GM21723 (cell line): ENCODE measurements around the gene FRS3.

Experiments
- ATAC-seq: cut with Tn5 transposase; IDR thresholded peaks from one replicate; pipeline ENCODE4 v1.9.1; 2021; ENCODE audit warnings: mild to moderate bottlenecking, moderate library complexity; ENCODE audit not compliant: unreplicated experiment

The FRS3 gene

DNA sequence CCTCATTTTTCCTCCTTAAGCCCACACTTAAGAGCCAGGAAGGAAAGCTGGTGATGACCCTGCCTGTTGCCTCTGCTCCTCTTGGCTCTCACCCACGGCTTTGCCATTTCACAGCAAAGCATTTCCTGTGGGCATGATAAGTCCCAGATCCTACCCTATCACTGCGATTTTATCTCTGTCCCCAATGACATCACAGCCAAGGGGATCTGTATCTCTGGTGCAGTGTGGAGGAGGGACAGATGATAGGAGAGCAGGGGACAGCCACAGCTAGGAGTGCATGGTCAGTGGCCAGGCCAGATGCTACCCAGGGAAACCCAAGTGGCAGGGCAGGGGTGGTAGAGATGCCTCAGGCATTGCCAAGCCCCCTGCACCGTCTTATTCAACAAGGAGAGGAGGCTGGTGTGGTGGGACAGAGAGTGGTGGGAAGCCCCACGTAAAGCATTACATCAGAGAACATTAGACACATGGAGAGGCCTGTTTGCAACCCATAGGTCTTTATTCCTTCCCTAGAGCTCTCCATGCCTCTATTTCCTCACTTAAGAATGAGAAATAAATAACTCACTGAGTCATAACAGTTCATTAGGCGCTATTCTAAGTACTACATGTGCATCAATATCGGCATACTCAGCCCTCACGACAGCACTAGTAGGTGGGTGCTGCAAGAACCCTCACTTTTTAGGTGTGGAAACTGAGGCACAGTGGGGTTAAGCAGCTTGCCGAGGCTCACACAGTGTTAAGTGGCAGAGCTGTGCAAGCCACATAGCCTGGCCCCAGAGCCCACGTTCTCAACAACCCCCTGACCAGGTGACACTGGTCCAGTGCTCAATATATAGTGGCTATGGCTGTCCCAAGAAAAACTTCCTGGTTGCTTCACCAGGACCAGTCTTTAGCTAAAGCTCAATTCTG lies 48.9 kb downstream of the FRS3 start:
- ATAC-seq = no peak

DNA sequence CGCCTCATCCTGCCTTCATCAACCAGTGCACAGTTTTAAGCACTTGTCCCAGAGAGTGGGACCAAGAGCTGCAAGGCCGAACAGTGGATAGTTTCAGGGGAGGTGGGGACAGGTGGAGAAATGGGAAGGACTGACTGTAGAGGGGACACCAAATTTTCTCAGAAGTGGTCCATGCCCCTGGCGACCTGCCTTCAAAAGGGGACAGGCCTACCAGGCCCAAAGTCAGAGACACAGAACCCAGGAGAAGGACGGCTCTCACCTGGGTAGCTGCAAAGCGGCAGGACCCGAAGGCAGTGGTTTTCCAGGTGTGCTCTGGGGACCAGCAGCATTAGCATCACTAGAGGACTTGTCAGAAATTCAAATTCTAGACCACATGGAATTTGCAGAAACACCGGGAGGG lies 50.1 kb downstream of the FRS3 start:
- no peak for ATAC-seq

DNA sequence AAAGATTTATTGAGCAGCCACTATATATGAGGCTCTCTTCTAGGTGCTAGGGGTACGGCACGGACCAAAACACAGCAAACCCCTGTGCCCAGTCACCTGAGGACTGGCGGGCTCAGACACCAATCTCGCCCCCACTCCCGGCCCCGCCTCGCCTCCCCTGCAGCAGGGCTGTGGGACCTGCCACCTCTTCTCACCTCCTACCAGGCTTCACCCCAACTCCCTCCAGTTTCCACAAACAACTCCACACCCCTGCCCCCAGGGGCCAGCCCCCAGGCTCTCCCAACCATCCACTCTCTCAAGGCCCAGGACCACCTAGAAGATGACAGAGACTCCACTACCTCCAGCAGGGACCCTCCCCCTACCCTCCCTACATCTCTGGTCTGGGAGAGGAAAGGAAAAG lies 50.7 kb downstream of the FRS3 start:
- ATAC-seq = no peak

DNA sequence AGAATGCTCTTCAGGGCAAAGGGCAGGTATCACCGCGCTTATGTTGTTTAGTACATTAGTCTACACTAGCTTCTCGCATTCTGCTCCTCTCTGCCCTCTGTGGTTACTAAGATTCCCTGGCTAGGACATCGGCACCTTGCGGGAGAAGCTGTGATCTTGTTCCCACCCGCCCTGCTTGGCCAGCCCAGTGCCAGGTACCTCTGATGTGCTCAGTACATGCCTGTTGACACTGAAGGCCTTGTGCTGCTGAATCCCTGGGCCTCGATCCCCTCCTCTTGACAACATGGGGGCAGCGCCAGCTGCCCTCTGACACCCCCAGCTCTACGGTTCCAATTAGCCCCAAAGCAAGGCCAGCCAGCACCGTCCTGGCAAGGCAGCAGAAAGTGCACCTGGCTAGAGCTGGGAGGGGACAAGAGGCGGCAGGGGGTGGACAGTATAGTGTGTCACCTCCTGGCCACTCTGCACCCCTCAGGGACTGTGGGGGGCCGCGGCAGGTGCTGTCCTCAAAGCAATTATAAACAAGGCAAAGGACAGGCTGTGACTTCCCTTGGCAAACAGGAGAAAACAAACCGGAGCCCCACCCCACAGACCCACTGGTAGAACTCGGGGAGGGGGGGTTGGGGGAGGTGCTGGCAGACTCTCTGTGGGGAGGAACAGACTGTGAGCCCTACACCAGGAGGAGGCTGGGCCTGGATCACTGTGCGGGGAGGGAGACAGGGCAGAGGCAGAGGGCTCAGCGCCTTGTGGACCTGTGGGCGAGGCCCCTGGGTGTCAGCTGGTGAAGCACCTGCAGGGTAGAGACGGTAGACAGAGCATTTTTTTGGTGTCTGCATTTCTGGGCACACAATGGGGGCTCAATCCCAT lies 51.4 kb downstream of the FRS3 start:
- ATAC-seq = no peak

DNA sequence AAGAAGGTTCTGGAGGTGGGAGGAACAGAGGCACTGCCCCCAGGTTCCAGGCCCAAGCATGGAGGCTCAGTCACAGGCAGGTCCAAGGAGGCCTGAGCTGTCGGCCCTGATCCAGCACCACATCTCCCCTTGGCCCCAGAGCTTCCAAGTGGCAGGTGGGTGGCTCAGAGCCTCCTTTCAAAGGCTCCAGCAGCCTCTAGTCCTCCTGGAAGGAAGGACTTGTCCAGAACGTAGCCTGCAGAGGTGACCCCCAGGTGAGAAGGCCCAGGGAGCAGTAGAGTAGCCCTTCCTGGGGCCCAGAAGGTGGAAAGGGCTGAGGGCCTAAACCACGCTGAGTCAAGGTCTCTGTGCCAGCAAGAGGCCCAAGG lies 52.0 kb downstream of the FRS3 start:
- ATAC-seq = no peak

DNA sequence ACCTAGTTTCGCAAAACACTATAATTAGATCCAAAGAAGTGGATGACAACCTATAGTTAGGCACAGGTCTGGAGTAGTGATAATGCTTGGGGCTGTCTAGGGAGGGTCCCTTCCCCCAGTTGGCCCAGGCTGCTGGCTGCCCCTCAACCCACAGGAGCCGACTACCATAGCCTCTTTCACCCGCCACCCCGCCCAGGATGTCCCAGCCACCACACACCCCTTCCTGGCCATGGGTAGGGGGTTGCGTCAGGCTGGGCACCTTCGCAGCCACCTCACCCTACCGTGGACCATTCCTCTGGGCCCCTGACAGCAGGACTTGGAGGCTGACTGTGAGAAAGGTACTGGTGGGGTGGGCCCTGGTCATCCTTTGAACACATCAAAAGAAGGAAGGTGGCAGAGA lies 52.8 kb downstream of the FRS3 start:
- ATAC-seq = no peak

DNA sequence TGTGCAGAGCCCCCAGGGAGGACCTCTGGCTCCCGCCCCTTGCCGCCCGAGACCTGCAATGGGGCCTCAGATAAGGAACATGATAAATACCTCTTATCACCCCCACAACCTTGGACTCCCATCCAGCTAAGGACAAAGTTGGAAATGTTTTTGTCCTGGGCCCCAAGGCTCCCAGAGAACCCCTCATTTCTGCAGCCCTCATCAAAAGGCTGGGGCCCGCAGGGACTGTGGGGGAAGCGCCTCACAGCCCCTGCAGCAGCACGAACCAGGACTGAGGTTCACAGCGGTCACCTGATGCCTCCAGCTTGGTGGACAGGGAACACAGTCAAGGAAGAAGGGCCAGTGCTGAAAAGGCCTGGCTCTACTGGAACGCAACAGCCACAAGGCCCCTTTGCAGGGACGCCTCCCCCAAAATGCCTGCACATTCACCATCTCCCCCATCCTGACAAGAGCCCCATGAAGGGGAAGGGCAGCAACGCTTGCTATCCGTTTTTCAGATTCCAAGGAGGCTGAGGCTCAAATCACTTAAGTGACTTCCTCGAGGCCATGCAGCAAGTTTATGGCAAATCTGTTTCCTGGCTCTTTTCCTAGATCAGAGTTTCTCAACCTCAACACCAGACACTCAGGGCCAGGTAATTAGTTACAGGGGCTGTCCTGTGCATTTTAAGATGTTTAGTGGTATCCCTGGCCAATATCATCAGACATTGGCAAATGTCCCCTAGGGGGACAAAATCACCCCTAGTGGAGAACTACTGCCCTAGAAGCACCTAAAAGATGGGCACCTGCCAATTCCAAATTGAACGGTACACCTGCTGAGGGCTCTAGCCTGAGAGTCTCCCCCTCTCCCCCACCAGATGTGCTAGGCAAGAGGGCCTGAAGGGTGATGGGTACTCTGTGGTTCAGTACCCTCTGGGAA lies 54.9 kb downstream of the FRS3 start:
- no peak for ATAC-seq

DNA sequence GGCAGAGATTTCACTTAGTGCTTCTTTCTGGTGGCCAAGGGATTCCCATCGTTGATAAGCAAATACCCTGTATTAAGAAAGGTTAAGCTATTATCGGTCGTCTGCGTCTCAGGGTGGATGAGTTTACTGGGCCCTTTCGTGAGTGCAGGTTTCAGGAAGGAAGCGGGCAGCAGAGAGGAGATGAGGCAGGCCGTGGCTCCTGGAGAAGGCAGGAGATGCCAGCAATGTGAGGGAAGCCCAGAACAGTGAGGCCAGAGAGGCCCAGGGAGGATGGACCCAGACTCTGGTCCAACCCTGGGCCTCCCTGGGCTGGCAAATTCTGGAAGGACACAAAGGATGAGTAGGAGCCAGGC lies 55.5 kb downstream of the FRS3 start:
- ATAC-seq = no peak

DNA sequence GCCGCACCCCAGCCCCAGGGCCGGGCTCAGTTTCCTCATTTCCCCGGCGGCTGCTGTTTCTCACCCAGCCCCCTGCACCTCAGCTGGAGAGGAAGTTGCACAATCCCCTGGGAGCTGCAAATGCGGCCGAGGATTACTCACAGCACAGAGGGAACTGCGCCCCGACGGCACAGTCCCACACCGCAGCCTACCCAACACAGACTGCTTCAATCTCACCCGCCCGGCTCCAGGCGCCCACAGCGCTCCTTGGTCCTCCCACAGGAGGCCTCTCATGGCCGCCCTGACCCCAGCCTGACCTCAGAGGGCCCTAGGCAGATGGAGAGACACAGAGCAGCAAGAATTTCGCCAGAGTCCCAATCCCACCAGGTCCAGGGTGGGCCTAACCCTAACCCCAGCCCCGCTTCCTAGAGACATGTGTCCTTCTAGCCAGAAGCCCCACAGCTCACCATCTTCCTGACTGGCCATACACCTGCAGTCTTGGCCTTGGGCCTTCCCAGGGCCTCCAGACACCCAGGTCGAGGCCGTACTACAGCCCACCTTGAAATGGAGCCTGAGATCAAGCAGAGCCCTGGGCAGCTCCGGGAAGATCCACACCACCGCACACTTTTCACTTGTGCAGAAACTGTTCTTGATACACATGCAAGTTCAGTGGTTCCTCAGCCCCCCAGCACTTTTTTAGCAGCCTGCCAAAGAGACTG lies 56.0 kb downstream of the FRS3 start:
- peak; percentile 66 for ATAC-seq

DNA sequence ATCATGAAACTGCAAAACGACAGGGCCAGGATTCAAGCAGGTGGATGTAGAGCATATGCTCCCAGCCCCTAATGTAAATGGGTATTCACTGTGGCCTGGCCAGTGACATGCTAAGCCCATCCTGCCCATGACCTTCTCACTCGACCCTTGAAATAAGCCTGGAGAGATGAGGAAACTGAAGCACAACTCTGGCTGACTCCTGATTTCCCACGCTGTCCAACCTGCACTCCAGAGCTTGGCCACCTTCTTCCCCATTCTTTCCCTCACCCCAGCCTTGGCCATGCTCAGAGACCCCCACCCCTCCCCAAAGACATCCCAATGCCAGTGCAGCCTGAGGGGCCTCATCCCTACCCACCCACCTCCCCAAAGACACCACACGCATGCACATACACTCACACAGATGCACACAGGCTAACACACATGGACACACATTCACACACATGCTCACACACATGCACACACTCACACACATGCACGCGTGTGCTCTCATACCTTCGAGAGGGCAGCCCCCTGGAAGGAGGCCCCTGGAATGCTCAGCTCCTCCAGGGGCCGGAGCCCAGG lies 56.7 kb downstream of the FRS3 start:
- no peak for ATAC-seq

DNA sequence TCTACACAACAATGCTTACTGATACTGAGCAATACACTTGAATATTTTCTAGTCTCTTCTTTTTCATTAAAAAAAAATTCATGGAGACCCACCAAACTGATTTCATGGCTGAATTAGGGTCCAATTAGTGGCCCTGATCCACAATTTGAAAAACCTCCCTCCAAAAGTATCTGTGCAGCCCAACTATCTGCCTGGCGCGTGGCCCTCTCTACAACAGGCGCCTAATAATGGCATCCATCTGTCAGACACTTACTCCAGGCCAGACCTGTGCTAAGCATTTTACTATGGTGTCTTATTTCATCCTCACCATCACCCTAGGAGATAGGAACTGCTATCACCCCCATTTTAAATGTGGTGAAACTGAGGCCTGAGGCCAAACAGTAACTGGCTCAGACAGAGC lies 58.3 kb downstream of the FRS3 start:
- no peak for ATAC-seq

DNA sequence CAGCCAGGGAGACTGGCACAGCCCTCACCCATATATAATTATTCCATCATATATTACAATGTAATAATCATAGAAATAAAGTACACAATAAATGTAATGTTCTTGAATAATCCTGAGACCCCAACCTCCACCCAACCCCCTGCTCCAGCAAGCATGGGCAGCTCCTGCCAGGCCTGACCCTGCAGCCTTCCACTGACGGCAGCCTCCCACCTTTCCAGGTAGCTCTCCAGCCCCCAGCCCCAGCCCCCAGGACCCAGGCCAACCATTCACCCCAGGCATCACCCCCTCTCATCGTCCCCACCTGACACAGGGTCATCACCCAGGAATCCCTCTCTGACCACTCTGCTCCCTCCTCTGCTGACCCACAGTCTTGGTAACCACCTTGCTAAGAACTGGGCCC lies 58.9 kb downstream of the FRS3 start:
- no peak for ATAC-seq

DNA sequence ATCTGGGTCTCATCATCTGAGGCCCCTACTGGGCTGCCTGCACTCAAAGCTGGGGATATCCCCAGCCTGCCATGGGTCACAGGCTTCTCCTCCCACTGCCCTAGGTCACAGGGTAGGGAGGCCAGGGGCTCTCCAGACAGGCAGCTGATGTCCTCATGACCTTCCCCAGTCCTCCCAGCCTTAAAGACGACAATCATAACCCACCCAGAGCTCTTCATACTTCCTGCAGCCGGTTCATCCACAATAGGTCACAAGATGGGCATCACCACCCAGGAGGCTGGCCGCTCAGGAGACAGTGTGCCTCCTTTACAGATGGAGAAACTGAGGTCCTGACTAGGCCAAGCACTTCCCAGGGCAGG lies 59.5 kb downstream of the FRS3 start:
- ATAC-seq = no peak
